ENCODE results near the gene C19orf25. TPM values are rescaled to one million over a fixed set of nuclear protein-coding genes. Genes with fewer than 3 reads are reported as not detected.

The C19orf25 gene
- total and polyA plus RNA-seq, 2 of the 13 experiments (the other 11 are each of a cell fraction or from before 2014, with no cell fraction given) = 14.2 to 32.4 TPM

DNA sequence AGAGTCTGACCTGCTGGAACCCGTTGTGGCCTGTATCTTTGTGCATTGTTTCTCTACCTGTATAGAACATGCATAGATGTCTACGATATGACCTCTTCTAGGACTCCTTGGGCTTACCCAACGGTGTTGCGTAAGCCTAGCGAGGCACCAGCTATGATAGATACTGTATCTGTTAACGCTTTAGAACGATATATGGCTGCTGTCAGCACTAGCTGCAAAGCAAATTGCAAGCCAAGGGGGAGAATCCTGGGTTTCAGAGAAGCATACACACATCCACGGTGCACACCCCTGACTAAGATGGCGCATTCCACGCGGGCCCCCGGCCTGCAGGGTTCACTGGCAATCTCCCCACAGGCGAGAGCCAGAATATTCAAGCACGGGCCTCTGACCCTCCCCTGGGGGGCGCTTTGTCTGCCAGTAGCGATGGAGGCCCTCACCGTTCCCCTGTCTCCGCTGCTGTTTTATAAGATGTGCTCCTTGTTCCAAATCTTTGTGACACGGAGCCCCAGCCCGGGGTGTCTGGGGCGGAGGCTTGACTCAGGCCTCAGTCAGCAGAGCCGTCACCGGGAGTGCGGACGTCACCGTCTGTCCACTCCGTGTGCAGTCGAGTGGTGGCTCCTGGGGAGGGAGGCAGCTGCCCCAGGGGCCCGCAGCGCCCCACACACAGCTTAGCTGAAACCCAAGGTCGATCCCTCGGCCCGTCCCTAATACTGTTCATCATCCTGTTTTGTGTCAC lies 53.7 kb downstream of the C19orf25 start (continued):
- TF ChIP-seq, protein P1, sequence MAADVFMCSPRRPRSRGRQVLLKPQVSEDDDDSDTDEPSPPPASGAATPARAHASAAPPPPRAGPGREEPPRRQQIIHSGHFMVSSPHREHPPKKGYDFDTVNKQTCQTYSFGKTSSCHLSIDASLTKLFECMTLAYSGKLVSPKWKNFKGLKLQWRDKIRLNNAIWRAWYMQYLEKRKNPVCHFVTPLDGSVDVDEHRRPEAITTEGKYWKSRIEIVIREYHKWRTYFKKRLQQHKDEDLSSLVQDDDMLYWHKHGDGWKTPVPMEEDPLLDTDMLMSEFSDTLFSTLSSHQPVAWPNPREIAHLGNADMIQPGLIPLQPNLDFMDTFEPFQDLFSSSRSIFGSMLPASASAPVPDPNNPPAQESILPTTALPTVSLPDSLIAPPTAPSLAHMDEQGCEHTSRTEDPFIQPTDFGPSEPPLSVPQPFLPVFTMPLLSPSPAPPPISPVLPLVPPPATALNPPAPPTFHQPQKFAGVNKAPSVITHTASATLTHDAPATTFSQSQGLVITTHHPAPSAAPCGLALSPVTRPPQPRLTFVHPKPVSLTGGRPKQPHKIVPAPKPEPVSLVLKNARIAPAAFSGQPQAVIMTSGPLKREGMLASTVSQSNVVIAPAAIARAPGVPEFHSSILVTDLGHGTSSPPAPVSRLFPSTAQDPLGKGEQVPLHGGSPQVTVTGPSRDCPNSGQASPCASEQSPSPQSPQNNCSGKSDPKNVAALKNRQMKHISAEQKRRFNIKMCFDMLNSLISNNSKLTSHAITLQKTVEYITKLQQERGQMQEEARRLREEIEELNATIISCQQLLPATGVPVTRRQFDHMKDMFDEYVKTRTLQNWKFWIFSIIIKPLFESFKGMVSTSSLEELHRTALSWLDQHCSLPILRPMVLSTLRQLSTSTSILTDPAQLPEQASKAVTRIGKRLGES (CRISPR knock-in tag; IDR thresholded peaks at IDR 0.05; ENCODE audit: borderline replicate concordance) = no peak
- TF ChIP-seq, protein P2, sequence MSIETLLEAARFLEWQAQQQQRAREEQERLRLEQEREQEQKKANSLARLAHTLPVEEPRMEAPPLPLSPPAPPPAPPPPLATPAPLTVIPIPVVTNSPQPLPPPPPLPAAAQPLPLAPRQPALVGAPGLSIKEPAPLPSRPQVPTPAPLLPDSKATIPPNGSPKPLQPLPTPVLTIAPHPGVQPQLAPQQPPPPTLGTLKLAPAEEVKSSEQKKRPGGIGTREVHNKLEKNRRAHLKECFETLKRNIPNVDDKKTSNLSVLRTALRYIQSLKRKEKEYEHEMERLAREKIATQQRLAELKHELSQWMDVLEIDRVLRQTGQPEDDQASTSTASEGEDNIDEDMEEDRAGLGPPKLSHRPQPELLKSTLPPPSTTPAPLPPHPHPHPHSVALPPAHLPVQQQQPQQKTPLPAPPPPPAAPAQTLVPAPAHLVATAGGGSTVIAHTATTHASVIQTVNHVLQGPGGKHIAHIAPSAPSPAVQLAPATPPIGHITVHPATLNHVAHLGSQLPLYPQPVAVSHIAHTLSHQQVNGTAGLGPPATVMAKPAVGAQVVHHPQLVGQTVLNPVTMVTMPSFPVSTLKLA (IDR thresholded peaks at IDR 0.05) = no peak
- TF ChIP-seq SP4 (CRISPR knock-in tag; IDR thresholded peaks at IDR 0.05) = no peak
- TF ChIP-seq ZNF30 (CRISPR knock-in tag; IDR thresholded peaks at IDR 0.05) = no peak
- TF ChIP-seq REXO4 (CRISPR knock-in tag; IDR thresholded peaks at IDR 0.05; ENCODE audit: borderline replicate concordance) = no peak
- TF ChIP-seq TBX2 (CRISPR knock-in tag; IDR thresholded peaks at IDR 0.05; ENCODE audit: borderline replicate concordance) = no peak
- TF ChIP-seq POLR2A (IDR thresholded peaks at IDR 0.05; ENCODE audit: insufficient read depth in 1 of 2, low read depth in 2 of 2, low read length in 2 of 2) = peak in 1 of 2 experiments; percentile 33; a peak in 1 of 4 replicates
- TF ChIP-seq ZNF878 (CRISPR knock-in tag; IDR thresholded peaks at IDR 0.05) = no peak
- peak; percentile 94 for TF ChIP-seq ZBTB38 (CRISPR knock-in tag; IDR thresholded peaks at IDR 0.05)
- TF ChIP-seq, protein P3, sequence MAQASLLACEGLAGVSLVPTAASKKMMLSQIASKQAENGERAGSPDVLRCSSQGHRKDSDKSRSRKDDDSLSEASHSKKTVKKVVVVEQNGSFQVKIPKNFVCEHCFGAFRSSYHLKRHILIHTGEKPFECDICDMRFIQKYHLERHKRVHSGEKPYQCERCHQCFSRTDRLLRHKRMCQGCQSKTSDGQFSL (CRISPR knock-in tag; IDR thresholded peaks at IDR 0.05) = no peak; the same call in 1 of the 2 replicates
- TF ChIP-seq SIX1 (CRISPR knock-in tag; IDR thresholded peaks at IDR 0.05; ENCODE audit: borderline replicate concordance) = no peak
- TF ChIP-seq, protein P4, sequence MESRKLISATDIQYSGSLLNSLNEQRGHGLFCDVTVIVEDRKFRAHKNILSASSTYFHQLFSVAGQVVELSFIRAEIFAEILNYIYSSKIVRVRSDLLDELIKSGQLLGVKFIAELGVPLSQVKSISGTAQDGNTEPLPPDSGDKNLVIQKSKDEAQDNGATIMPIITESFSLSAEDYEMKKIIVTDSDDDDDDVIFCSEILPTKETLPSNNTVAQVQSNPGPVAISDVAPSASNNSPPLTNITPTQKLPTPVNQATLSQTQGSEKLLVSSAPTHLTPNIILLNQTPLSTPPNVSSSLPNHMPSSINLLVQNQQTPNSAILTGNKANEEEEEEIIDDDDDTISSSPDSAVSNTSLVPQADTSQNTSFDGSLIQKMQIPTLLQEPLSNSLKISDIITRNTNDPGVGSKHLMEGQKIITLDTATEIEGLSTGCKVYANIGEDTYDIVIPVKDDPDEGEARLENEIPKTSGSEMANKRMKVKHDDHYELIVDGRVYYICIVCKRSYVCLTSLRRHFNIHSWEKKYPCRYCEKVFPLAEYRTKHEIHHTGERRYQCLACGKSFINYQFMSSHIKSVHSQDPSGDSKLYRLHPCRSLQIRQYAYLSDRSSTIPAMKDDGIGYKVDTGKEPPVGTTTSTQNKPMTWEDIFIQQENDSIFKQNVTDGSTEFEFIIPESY (CRISPR knock-in tag; IDR thresholded peaks at IDR 0.05) = peak; percentile 97
- TF ChIP-seq ZNF678 (CRISPR knock-in tag; IDR thresholded peaks at IDR 0.05) = no peak
- TF ChIP-seq AGO2 (optimal IDR thresholded peaks at IDR 0.05; ENCODE audit: low read depth, low read length) = peak; percentile 81
- TF ChIP-seq BRD4 (CRISPR knock-in tag; IDR thresholded peaks at IDR 0.05) = no peak
- TF ChIP-seq RBM39 (IDR thresholded peaks at IDR 0.05; ENCODE audit: low read depth, low read length, poor library complexity, severe bottlenecking) = no peak
- TF ChIP-seq, protein P5, sequence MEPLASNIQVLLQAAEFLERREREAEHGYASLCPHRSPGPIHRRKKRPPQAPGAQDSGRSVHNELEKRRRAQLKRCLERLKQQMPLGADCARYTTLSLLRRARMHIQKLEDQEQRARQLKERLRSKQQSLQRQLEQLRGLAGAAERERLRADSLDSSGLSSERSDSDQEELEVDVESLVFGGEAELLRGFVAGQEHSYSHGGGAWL (CRISPR knock-in tag; IDR thresholded peaks at IDR 0.05) = no peak
- no peak for TF ChIP-seq CCDC6 (CRISPR knock-in tag; IDR thresholded peaks at IDR 0.05)
- peak; percentile 74 for TF ChIP-seq RBM22 (optimal IDR thresholded peaks at IDR 0.05; ENCODE audit: low read length)
- TF ChIP-seq, protein P6, sequence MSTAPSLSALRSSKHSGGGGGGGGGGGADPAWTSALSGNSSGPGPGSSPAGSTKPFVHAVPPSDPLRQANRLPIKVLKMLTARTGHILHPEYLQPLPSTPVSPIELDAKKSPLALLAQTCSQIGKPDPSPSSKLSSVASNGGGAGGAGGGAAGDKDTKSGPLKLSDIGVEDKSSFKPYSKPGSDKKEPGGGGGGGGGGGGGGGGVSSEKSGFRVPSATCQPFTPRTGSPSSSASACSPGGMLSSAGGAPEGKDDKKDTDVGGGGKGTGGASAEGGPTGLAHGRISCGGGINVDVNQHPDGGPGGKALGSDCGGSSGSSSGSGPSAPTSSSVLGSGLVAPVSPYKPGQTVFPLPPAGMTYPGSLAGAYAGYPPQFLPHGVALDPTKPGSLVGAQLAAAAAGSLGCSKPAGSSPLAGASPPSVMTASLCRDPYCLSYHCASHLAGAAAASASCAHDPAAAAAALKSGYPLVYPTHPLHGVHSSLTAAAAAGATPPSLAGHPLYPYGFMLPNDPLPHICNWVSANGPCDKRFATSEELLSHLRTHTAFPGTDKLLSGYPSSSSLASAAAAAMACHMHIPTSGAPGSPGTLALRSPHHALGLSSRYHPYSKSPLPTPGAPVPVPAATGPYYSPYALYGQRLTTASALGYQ (CRISPR knock-in tag; IDR thresholded peaks at IDR 0.05) = no peak
- no peak for TF ChIP-seq ZNF333 (CRISPR knock-in tag; IDR thresholded peaks at IDR 0.05; ENCODE audit: borderline replicate concordance)
